Measurements from ENCODE around the gene RIMBP2. TPM values are rescaled to one million over a fixed set of nuclear protein-coding genes. Genes with fewer than 3 reads are reported as not detected.

Gene RIMBP2
- total RNA-seq, 1 donor from 2014 or later = 0.25 TPM

DNA sequence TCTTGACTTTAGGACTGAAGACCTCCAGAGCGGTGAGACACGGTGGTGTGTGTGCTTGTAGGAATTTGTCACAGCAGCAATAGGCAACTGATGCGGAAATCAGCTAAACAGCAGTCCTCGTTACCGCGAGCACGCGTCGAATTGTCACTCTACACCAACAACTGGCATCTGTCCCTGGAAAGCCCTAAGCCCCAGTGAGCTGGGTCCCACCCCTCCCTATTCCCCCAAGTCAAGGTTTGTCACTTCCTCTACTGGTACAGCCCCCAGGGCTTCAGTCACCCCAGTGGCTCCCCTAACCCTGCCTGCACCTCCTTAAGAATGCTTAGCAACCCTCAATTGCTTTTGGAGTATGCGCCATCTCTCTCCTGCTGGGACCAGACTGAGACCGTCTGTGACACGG lies 204.8 kb downstream of the RIMBP2 start:
- Histone ChIP-seq H3K27me3 (no peaks in the 10 kb centered on the region), H3K36me3 (no peaks in the 10 kb centered on the region), H3K4me1 (no peaks in the 10 kb centered on the region), H3K4me3 (no peak overlapping the region), H3K27ac (no peak overlapping the region), H3K9me3 (no peaks in the 10 kb centered on the region)
- DNase-seq (ENCODE audit: extremely low spot score in 2 of 2) = no peak
- intact Hi-C loops (cut with DNase I) = no loop called here
- TF ChIP-seq POLR2A (IDR thresholded peaks at IDR 0.05) (no peak), POLR2AphosphoS5 (IDR thresholded peaks at IDR 0.05; ENCODE audit: insufficient read depth in 1 of 2, low read depth in 1 of 2) (no peak)
- TF ChIP-seq, protein P1, sequence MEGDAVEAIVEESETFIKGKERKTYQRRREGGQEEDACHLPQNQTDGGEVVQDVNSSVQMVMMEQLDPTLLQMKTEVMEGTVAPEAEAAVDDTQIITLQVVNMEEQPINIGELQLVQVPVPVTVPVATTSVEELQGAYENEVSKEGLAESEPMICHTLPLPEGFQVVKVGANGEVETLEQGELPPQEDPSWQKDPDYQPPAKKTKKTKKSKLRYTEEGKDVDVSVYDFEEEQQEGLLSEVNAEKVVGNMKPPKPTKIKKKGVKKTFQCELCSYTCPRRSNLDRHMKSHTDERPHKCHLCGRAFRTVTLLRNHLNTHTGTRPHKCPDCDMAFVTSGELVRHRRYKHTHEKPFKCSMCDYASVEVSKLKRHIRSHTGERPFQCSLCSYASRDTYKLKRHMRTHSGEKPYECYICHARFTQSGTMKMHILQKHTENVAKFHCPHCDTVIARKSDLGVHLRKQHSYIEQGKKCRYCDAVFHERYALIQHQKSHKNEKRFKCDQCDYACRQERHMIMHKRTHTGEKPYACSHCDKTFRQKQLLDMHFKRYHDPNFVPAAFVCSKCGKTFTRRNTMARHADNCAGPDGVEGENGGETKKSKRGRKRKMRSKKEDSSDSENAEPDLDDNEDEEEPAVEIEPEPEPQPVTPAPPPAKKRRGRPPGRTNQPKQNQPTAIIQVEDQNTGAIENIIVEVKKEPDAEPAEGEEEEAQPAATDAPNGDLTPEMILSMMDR (IDR thresholded peaks at IDR 0.05) = no peak

DNA sequence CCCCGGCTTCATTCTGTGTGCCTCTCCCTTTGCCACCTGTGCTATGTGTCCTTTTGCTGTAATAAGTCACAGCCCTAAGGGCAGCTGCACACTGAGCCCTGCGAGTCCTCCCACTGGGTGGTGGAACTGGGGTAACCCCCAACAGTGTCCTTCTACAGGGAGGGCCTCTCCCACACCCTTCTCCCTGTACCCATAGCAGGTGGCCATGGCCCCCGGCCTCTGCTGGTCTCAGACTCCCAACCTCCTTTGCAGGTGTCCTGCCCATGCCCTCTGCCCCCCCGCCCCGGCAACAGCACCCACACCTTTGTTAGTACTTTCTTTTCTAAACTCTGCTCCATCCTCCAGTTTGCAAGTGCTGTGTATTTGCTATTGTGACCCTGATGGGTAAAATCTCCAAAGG lies 206.6 kb downstream of the RIMBP2 start:
- intact Hi-C loops (cut with DNase I) = no loop called here

DNA sequence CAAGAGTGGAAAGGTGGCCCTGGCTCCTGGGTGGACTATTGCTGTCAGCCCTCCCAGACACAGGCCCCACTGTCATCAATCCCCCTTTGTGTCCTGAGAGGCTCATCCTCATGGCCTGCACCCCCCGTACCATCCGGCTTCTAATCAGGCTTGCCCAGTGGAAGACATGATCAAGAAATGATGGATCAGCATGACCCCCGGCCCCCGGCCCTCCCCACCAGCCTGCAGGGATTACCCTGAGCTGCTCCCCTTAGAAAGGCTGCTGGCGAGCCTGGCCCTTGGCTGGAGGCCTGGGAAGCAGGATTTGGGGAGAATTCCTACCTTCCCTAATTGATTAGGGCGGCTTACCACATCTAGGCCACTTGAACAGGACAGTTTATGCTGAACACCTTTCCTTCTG lies 207.3 kb downstream of the RIMBP2 start:
- Histone ChIP-seq H3K9me3 (no peaks in the 10 kb centered on the region), H3K4me1 (no peaks in the 10 kb centered on the region), H3K4me3 (no peak overlapping the region), H3K27ac (no peak overlapping the region), H3K27me3 (no peaks in the 10 kb centered on the region), H3K36me3 (no peaks in the 10 kb centered on the region)
- intact Hi-C loops (cut with DNase I) = no loop called here
- TF ChIP-seq, protein P1 (IDR thresholded peaks at IDR 0.05) = no peak
- no peak for TF ChIP-seq POLR2AphosphoS5 (IDR thresholded peaks at IDR 0.05; ENCODE audit: insufficient read depth in 1 of 2, low read depth in 1 of 2)
- TF ChIP-seq POLR2A (IDR thresholded peaks at IDR 0.05) = no peak
- DNase-seq (ENCODE audit: extremely low spot score in 2 of 2) = no peak

More for the DNA sequence above, 206.6 kb downstream of the RIMBP2 start:
- Histone ChIP-seq H3K4me1 (no peaks in the 10 kb centered on the region), H3K9me3 (no peaks in the 10 kb centered on the region), H3K27me3 (no peaks in the 10 kb centered on the region), H3K36me3 (no peaks in the 10 kb centered on the region), H3K27ac (no peak overlapping the region), H3K4me3 (no peak overlapping the region)
- DNase-seq (ENCODE audit: extremely low spot score in 2 of 2) = no peak
- TF ChIP-seq, protein P1 (IDR thresholded peaks at IDR 0.05) = no peak
- TF ChIP-seq POLR2AphosphoS5 (IDR thresholded peaks at IDR 0.05; ENCODE audit: insufficient read depth in 1 of 2, low read depth in 1 of 2) (no peak), POLR2A (IDR thresholded peaks at IDR 0.05) (no peak)

DNA sequence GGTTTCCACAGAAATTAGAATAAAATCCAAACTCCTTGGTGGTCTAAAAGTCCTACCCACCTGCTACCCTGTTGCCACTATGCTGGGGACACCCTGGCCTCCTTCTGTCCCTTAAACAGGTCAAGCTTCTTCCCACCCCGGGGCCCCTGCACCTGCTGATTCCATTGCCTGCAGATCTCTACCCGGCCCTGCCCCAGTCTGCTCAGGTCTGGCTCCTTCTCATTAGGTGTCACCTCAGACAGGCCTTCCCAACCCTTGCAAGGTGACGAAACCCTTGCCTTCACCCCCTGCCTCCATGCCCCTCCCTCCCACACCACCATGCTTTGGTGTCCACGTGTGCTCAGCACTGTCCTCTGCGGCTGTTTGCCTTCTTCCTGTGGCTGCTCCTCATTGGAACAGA lies 207.8 kb downstream of the RIMBP2 start:
- DNase-seq (ENCODE audit: extremely low spot score in 2 of 2) = no peak
- intact Hi-C loops (cut with DNase I) = no loop called here
- Histone ChIP-seq H3K27ac (no peak overlapping the region), H3K27me3 (no peaks in the 10 kb centered on the region), H3K4me1 (no peaks in the 10 kb centered on the region), H3K9me3 (no peaks in the 10 kb centered on the region), H3K36me3 (no peaks in the 10 kb centered on the region), H3K4me3 (no peak overlapping the region)
- TF ChIP-seq POLR2AphosphoS5 (IDR thresholded peaks at IDR 0.05; ENCODE audit: insufficient read depth in 1 of 2, low read depth in 1 of 2) (no peak), POLR2A (IDR thresholded peaks at IDR 0.05) (no peak)
- TF ChIP-seq, protein P1 (IDR thresholded peaks at IDR 0.05) = no peak

DNA sequence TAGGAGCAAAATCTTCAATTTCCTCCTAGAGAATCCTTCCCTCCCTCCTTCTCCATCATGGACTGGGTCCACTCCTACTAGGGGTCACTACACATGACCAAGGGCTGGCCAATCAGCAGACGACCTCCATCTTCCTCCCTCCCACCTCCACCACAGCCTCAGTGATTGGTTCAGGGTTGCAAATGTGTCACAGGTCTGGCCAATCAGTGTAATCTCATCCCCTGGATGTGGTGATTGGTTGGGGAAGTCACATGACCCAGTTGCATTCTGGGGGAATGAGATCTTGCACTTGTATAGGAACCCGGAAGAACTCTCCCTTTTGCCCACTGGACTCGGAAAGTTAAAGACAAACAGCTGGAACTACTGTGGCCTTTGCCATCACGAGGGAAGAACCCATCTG lies 209.3 kb downstream of the RIMBP2 start:
- no peak overlapping the region for H3K4me3 ChIP-seq
- no peaks in the 10 kb centered on the region for H3K27me3 ChIP-seq
- no peak overlapping the region for H3K27ac ChIP-seq
- DNase-seq (ENCODE audit: extremely low spot score in 2 of 2) = no peak
- intact Hi-C loops (cut with DNase I) = no loop called here
- H3K9me3 ChIP-seq = no peaks in the 10 kb centered on the region
- no peaks in the 10 kb centered on the region for H3K4me1 ChIP-seq
- H3K36me3 ChIP-seq = no peaks in the 10 kb centered on the region
- TF ChIP-seq POLR2AphosphoS5 (IDR thresholded peaks at IDR 0.05; ENCODE audit: insufficient read depth in 1 of 2, low read depth in 1 of 2) (no peak), POLR2A (IDR thresholded peaks at IDR 0.05) (no peak)
- TF ChIP-seq, protein P1 (IDR thresholded peaks at IDR 0.05) = no peak

All from vagina (tissue), 2 donors.